ENCODE measurements around the gene GRAMD2A. TPM values are rescaled to one million over a fixed set of nuclear protein-coding genes. Genes with fewer than 3 reads are reported as not detected.
A peak's percentile ranks its signal among the peaks of the same experiment; 100 is the strongest.

GRAMD2A gene
- total and polyA plus RNA-seq, 10 of the 15 experiments (the other 5 are each of a cell fraction or from before 2014, with no cell fraction given) = 0.02 to 0.35 TPM; not detected in 8

DNA sequence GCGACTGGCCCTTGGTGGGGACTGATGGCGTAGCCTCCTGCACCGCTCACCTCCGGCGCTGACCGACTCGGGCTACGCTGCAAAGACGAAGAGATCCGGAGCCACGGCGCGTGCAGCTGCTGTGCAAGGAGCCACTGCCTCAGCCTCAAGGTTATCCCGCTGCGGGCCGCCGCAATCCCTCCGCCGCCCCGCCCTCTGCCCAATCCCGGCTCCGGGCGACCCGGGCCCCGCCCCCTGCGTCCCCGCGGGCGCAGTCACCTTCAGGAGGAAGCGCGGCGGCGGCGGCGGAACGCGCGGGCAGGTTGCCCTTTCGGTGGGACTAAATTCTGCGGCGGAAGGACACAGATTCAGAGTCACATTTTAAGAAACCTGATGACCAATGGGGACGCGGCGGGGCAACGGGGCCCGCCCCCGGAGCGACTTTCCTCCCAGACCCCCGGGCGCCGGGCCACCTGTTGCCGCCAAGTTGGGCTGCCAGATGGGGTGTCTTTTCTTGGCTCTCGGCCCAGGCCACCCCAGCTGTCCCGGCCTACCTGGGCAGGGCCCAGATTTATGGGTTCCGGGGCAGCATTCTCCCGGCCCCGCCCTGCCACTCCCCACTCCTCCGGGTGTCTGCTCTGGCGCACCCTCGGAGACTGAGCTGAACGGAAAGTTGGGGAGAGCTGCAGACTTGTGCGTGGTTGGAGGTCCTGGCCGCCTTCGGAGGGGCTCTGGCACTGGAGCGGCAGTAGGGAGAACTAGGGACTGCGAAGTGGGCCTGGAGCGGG, 33.7 kb upstream of the GRAMD2A start, which contains the start of gene PKM (continued):
- TF ChIP-seq ZNF217 (IDR thresholded peaks at IDR 0.05) (peak; percentile 33; the same call in 1 of the 2 replicates), ESRRA (IDR thresholded peaks at IDR 0.05; ENCODE audit: low read length) (peak; percentile 83; the same call in 1 of the 2 replicates), MEF2B (IDR thresholded peaks at IDR 0.05; ENCODE audit: partially characterized antibody, poor library complexity, severe bottlenecking) (peak; percentile 76), CHD1 (IDR thresholded peaks at IDR 0.05; ENCODE audit: low read depth, low read length) (peak; percentile 15; the same call in 1 of the 2 replicates), SP1 (IDR thresholded peaks at IDR 0.05; ENCODE audit: low read depth, low read length) (peak; percentile 76), NFYA (IDR thresholded peaks at IDR 0.05; ENCODE audit: borderline replicate concordance, low read depth, low read length) (no peak), PAX8 (IDR thresholded peaks at IDR 0.05) (no peak)
- TF ChIP-seq, protein P1, sequence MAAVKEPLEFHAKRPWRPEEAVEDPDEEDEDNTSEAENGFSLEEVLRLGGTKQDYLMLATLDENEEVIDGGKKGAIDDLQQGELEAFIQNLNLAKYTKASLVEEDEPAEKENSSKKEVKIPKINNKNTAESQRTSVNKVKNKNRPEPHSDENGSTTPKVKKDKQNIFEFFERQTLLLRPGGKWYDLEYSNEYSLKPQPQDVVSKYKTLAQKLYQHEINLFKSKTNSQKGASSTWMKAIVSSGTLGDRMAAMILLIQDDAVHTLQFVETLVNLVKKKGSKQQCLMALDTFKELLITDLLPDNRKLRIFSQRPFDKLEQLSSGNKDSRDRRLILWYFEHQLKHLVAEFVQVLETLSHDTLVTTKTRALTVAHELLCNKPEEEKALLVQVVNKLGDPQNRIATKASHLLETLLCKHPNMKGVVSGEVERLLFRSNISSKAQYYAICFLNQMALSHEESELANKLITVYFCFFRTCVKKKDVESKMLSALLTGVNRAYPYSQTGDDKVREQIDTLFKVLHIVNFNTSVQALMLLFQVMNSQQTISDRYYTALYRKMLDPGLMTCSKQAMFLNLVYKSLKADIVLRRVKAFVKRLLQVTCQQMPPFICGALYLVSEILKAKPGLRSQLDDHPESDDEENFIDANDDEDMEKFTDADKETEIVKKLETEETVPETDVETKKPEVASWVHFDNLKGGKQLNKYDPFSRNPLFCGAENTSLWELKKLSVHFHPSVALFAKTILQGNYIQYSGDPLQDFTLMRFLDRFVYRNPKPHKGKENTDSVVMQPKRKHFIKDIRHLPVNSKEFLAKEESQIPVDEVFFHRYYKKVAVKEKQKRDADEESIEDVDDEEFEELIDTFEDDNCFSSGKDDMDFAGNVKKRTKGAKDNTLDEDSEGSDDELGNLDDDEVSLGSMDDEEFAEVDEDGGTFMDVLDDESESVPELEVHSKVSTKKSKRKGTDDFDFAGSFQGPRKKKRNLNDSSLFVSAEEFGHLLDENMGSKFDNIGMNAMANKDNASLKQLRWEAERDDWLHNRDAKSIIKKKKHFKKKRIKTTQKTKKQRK (IDR thresholded peaks at IDR 0.05; ENCODE audit: low read depth, low read length) = no peak
- TF ChIP-seq, protein P2, sequence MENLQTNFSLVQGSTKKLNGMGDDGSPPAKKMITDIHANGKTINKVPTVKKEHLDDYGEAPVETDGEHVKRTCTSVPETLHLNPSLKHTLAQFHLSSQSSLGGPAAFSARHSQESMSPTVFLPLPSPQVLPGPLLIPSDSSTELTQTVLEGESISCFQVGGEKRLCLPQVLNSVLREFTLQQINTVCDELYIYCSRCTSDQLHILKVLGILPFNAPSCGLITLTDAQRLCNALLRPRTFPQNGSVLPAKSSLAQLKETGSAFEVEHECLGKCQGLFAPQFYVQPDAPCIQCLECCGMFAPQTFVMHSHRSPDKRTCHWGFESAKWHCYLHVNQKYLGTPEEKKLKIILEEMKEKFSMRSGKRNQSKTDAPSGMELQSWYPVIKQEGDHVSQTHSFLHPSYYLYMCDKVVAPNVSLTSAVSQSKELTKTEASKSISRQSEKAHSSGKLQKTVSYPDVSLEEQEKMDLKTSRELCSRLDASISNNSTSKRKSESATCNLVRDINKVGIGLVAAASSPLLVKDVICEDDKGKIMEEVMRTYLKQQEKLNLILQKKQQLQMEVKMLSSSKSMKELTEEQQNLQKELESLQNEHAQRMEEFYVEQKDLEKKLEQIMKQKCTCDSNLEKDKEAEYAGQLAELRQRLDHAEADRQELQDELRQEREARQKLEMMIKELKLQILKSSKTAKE (IDR thresholded peaks at IDR 0.05; ENCODE audit: low read depth, poor library complexity, severe bottlenecking) = no peak
- TF ChIP-seq, protein P3, sequence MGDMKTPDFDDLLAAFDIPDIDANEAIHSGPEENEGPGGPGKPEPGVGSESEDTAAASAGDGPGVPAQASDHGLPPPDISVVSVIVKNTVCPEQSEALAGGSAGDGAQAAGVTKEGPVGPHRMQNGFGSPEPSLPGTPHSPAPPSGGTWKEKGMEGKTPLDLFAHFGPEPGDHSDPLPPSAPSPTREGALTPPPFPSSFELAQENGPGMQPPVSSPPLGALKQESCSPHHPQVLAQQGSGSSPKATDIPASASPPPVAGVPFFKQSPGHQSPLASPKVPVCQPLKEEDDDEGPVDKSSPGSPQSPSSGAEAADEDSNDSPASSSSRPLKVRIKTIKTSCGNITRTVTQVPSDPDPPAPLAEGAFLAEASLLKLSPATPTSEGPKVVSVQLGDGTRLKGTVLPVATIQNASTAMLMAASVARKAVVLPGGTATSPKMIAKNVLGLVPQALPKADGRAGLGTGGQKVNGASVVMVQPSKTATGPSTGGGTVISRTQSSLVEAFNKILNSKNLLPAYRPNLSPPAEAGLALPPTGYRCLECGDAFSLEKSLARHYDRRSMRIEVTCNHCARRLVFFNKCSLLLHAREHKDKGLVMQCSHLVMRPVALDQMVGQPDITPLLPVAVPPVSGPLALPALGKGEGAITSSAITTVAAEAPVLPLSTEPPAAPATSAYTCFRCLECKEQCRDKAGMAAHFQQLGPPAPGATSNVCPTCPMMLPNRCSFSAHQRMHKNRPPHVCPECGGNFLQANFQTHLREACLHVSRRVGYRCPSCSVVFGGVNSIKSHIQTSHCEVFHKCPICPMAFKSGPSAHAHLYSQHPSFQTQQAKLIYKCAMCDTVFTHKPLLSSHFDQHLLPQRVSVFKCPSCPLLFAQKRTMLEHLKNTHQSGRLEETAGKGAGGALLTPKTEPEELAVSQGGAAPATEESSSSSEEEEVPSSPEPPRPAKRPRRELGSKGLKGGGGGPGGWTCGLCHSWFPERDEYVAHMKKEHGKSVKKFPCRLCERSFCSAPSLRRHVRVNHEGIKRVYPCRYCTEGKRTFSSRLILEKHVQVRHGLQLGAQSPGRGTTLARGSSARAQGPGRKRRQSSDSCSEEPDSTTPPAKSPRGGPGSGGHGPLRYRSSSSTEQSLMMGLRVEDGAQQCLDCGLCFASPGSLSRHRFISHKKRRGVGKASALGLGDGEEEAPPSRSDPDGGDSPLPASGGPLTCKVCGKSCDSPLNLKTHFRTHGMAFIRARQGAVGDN (IDR thresholded peaks at IDR 0.05) = peak; percentile 87; the same call in 1 of the 2 replicates
- TF ChIP-seq, protein P4, sequence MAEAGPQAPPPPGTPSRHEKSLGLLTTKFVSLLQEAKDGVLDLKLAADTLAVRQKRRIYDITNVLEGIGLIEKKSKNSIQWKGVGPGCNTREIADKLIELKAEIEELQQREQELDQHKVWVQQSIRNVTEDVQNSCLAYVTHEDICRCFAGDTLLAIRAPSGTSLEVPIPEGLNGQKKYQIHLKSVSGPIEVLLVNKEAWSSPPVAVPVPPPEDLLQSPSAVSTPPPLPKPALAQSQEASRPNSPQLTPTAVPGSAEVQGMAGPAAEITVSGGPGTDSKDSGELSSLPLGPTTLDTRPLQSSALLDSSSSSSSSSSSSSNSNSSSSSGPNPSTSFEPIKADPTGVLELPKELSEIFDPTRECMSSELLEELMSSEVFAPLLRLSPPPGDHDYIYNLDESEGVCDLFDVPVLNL (IDR thresholded peaks at IDR 0.05; ENCODE audit: low read depth, low read length) = no peak
- TF ChIP-seq, protein P5, sequence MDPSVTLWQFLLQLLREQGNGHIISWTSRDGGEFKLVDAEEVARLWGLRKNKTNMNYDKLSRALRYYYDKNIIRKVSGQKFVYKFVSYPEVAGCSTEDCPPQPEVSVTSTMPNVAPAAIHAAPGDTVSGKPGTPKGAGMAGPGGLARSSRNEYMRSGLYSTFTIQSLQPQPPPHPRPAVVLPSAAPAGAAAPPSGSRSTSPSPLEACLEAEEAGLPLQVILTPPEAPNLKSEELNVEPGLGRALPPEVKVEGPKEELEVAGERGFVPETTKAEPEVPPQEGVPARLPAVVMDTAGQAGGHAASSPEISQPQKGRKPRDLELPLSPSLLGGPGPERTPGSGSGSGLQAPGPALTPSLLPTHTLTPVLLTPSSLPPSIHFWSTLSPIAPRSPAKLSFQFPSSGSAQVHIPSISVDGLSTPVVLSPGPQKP (IDR thresholded peaks at IDR 0.05; ENCODE audit: low read depth, low read length) = no peak
- TF ChIP-seq, protein P6, sequence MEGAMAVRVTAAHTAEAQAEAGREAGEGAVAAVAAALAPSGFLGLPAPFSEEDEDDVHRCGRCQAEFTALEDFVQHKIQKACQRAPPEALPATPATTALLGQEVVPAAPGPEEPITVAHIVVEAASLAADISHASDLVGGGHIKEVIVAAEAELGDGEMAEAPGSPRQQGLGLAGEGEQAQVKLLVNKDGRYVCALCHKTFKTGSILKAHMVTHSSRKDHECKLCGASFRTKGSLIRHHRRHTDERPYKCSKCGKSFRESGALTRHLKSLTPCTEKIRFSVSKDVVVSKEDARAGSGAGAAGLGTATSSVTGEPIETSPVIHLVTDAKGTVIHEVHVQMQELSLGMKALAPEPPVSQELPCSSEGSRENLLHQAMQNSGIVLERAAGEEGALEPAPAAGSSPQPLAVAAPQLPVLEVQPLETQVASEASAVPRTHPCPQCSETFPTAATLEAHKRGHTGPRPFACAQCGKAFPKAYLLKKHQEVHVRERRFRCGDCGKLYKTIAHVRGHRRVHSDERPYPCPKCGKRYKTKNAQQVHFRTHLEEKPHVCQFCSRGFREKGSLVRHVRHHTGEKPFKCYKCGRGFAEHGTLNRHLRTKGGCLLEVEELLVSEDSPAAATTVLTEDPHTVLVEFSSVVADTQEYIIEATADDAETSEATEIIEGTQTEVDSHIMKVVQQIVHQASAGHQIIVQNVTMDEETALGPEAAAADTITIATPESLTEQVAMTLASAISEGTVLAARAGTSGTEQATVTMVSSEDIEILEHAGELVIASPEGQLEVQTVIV (IDR thresholded peaks at IDR 0.05; ENCODE audit: borderline replicate concordance, partially characterized antibody) = peak; percentile 24
